C1 segment of cervical spinal cord (tissue), 14 donors: ENCODE results near the gene GUCY1A2.

Experiments used
- DNase-seq, 14 donors: peaks; one replicate each; lab custom pipeline; 2025; lab: John Stamatoyannopoulos, UW

The GUCY1A2 gene

DNA sequence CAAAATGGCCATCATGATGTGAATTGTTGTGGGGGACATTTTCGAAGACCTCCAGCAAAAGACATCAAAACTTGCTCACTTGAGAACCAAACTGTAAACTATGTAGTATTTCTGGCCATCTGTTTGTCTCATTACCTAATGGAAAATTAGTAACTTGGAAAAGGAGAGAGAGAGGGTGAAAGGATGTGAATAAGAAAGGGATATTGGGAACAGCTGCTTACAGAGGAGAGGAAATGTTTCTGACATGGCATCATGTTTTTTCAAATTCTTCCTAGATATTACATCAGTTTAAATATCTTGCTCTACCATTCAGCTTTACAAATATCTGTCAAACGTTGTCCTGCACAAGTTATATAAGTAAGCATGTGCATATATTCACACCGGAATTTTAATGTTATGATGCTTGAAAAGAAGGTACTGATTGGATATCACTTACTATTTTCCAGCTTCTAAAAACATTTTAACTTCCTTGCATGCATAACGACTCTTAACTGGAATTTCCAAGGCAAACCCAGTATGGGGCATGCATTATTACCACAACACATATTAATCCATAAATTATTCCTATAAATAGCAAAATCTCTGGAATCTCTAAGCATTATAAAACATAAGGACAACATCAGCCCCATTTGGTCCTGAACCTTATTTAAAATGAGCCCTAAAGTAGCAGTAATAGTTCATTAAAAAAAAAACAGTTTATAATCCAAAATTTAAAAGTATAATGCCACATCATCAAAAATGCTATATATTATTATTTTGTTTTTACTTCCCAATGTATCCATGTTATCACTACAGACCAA lies 20.0 kb downstream of the GUCY1A2 start:
- DNase-seq, result no peak

- DNase-seq, result peak in 1 of 14 donors; percentile 8
Measured at GRCh38 chr11:106997227-106997626, 21.0 kb downstream of the GUCY1A2 start.

- DNase-seq, result no peak
Measured at GRCh38 chr11:106996691-106997090, 21.6 kb downstream of the GUCY1A2 start.

DNA sequence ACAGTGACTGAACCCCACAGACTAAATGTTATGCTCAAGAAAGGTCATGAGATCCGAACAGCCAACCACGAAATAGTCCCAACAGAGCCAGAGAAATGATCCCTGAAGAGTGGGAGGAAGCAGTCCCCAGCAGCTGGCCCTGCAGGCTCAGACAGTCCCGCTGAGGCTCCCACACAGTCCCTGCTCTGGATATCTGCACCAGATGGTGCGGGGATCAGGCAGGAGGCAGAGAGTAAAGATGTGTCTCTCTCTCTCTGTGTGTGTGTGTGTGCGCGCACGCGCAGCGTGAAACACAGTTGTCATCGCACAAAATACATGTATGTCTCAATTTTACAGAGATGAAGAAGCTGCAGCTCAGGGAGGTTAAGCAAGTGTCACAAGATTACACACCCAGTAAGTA lies 27.9 kb downstream of the GUCY1A2 start:
- DNase-seq, result peak in 1 of 14 donors; percentile 28

DNA sequence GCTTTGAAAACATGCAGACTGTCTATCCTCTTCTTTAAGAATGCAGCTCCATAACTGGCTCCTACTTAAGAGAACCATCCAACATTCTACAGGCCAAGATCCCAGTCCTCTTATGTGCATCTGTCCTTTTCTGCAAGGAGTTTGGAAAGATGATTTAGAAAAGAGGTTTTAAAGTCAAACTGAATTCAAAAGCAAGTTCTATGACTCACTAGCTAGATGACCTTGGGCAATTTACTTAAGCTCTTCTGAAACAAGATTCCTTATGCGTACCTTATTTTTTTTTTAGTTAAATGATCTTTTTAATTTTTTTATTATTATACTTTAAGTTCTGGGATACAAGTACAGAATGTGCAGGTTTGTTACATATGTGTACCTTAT lies 29.2 kb downstream of the GUCY1A2 start:
- DNase-seq, result no peak

DNA sequence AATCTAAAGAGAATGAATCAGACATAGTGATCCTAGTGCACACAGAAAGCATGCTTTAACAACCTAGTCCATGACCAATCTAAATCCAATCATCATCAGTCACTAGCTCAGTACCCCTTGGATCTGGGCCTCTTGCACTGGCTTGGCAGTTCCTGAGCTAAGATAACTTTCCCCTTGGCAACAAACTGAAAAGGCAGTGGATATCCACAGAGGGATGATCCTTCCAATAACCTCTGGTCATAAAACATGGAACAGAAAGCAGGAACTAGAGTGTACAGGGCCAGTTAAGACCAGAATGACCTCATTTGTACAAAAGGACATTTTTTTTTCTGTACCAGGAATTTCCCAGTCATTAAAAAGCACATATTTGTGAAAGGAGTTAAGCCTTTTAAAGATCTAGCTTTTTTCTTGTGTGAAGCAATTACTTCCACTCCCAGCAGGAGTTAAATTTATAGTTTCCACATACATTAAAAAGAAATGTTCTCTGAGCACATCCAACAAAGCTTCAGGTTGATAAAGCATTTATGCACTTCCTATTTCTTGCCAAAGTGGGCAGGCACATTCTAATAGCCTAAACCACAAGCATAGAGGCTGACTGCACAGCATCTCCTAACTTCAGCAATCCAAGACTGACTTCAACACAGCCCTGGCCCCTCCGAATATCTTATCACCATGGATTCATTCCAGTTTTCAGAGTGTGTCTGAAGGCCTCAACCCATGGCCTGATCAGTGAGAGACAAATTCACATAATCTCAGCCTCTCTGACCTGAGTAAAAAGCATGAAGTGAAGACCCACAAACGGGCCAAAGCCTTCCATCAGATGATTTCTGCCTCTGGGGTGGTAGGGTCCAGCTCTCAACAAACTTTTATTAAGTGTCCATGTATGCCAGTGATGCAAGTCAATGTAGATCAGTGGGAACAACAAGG lies 29.9 kb downstream of the GUCY1A2 start:
- no peak for DNase-seq

GRCh38 chr11:106986673-106987072 lies 31.6 kb downstream of the GUCY1A2 start:
- DNase-seq, result no peak

GRCh38 chr11:106986261-106986660 lies 32.0 kb downstream of the GUCY1A2 start:
- no peak for DNase-seq

DNA sequence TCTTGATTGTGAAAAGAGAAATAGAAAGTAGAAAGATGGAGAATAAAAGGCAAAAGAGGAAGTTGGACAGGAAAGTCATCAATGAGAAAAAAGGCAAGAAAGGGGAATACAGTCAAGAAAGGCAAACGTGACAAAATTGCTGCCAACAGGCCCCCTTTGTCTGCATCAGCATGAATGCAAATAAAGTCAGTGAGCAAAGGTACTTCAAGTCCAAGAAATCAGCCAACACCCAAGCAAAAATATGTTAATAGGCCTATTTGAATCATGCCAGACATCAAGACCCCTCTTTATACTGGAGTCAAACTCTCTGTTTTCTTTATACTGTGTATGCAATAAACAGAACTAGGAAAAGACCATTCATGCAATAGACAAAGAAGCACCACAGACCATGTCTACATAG lies 34.3 kb downstream of the GUCY1A2 start:
- DNase-seq, result no peak

GRCh38 chr11:106983261-106983660 lies 35.0 kb downstream of the GUCY1A2 start:
- no peak for DNase-seq

DNA sequence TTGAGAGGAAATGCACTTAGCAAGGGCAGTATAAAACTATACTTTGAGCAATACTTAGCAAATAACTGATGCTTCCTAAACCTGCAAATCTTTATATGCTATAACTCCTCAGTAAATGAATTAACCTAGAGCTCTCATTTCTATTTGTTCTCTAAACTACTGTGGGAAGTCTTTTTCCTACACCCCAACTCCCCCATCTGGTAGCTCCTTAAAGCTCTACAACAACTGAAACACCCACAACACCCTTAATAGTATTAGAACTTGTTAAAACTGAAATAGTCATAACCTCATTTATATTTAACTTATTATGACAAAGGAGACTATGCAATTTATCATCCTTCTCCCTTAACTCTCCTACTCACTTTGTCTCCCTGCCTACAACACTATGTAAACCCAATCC lies 43.4 kb downstream of the GUCY1A2 start:
- no peak for DNase-seq

GRCh38 chr11:106971864-106972263 lies 46.4 kb downstream of the GUCY1A2 start:
- no peak for DNase-seq

- no peak for DNase-seq
Measured at GRCh38 chr11:106969644-106970355, 48.5 kb downstream of the GUCY1A2 start.

GRCh38 chr11:106962995-106963394 lies 55.3 kb downstream of the GUCY1A2 start:
- DNase-seq, result no peak

DNA sequence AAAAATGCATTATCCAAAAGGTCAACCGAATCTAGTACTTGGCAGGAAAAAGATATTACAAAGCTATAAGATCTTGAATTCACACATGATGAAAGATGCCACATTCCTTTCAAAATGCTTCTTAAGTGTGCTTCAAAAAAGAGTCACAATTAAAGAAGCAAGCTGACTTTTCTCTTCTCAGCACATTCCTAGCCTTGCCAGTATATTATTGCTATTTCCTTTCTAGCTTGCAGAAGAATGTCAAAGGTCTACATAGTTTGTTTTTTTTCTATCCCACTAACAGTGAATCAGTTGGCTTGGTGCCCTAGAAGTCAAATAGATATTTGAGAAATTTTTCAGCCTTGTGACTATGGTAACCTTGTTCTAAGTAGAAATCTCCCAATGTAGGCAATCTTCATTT lies 56.8 kb downstream of the GUCY1A2 start:
- no peak for DNase-seq

DNA sequence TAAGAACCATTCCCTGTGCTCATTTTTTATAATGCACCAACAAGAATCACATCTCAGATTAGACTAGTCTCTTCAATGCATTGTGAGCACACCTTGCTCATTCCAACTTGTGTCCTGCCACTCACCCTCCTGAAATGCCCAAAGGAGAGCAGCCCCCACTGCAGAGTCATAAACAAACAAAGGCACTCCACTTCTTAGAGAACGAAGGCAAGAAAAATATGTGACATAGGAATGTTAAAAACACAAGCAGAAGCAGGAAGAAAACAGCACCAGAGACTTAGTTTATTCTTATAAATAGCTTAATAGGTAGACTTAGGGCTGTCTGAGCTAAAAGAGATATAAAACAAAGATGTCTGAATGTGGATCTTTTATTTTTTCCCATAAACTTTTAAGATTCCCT lies 57.2 kb downstream of the GUCY1A2 start:
- no peak for DNase-seq

GRCh38 chr11:106959800-106960199 lies 58.5 kb downstream of the GUCY1A2 start:
- no peak for DNase-seq

- DNase-seq, result no peak
Measured at GRCh38 chr11:106959386-106959785, 58.9 kb downstream of the GUCY1A2 start.

DNA sequence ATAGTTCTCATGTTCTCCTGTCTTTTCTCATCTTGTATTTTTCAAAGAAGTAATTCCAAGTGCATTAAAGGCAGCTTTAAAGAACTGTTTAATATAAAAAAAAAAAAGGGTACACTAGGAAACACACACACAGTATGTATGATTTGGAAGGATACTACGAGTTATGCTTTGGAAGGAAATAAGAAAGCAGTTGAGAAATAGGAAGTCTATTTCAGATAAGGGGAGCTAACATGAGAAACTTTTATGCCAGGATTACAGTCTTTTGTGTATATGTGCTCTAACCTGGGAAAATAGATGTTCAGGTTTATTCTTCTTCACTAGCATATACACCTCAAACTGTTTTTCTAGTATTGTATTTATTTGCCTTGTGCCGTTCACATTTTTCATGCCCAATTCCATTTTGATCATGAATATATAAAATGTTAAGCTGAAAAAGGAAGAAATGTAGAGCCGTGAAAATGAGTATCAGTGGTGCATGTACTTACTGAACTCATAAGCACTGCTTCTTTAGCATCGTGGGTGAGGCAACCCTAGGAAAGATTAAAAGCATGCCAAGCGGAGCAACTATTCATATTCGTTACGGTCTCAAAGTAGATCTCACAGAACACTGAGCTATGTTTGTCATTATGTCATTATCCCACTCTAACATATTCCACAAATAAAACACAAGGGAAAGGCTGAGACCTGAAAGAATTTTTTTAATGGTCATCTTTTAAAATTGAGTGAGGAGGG lies 59.6 kb downstream of the GUCY1A2 start:
- DNase-seq, result no peak

- DNase-seq, result no peak
Measured at GRCh38 chr11:106957030-106957482, 61.2 kb downstream of the GUCY1A2 start.

DNA sequence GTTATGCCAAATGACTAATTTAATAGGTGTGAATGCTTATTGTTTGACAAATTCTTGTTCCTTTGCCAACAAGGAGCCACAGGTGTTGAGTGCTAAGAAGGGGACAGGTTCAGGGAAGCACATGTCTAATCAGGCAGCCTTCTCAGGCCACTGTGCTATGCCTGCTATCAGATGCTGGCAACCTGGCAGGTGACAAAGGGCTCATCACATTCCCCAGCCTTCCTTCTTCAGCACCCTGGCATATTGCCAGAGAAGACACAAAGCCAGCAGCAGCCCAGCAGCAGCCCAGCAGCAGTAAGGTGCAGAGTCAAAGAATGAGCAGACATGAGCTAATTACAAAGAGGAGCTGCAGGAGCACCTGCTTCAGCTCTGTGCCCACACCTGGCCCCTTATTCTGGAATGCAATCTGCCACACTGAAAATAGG lies 68.2 kb downstream of the GUCY1A2 start:
- DNase-seq, result peak in 1 of 14 donors; percentile 15
